ENCODE results near the gene SAYSD1.

DNA sequence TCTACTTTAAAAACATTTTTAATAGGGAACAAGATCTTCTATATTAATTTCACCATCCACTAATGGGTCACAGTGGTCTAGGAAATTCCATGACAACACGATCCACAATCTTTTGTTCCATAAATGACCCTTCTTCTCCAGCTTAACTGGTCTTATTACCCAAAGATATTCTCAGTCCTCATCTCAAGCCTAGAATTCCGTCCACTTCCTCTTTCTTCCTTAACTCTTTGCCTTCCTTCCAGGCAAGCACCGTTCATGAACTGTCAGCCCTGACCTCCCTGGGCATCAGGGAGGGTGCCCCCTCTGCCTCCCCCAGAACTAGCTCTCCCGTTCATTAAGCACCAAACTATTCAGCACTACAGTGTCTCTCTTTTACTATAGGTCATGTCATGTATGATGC, 8.0 kb downstream of the SAYSD1 start:
- TF ChIP-seq, protein P1, sequence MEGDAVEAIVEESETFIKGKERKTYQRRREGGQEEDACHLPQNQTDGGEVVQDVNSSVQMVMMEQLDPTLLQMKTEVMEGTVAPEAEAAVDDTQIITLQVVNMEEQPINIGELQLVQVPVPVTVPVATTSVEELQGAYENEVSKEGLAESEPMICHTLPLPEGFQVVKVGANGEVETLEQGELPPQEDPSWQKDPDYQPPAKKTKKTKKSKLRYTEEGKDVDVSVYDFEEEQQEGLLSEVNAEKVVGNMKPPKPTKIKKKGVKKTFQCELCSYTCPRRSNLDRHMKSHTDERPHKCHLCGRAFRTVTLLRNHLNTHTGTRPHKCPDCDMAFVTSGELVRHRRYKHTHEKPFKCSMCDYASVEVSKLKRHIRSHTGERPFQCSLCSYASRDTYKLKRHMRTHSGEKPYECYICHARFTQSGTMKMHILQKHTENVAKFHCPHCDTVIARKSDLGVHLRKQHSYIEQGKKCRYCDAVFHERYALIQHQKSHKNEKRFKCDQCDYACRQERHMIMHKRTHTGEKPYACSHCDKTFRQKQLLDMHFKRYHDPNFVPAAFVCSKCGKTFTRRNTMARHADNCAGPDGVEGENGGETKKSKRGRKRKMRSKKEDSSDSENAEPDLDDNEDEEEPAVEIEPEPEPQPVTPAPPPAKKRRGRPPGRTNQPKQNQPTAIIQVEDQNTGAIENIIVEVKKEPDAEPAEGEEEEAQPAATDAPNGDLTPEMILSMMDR (IDR thresholded peaks at IDR 0.05; ENCODE audit: insufficient read depth, low read length, poor library complexity, severe bottlenecking), result no peak
- TF ChIP-seq EZH2phosphoT487 (conservative IDR thresholded peaks at IDR 0.05; ENCODE audit: low read length), result no peak
